H1 (cell line): ENCODE measurements around the gene R3HDM2. TPM values are rescaled to one million over a fixed set of nuclear protein-coding genes. Genes with fewer than 3 reads are reported as not detected.

Experiments
- CTCF ChIA-PET: fragments of 300-600 bp; sonication (Branson Sonifier 250); formaldehyde crosslinking; loops from one replicate; lab custom pipeline; 2021; ENCODE audit not compliant: partially characterized antibody; lab: Charles Lee
- POLR2A ChIA-PET: fragments of 300-600 bp; sonication (Branson Sonifier 250); formaldehyde crosslinking; loops from one replicate; lab custom pipeline; 2021; ENCODE audit warnings: inconsistent platforms; ENCODE audit not compliant: partially characterized antibody; lab: Charles Lee
- DNase-seq, 2 experiments: peaks; one replicate each; pipeline versions ENCODE4 v3.0.0 to v3.0.0-alpha.2; 2010 to 2022; ENCODE audit warnings: low spot score in 2 of 2, low read depth in 1 of 2, mixed read lengths in 1 of 2
- FAIRE-seq: peaks from 2 replicates; lab custom pipeline; 2011; peaks lifted over from hg19 to GRCh38; lab: Jason Lieb, UNC
- H2AFZ ChIP-seq: 2 replicates; pipeline ENCODE4 v1.8.1; 2012; ENCODE audit warnings: low read length, inconsistent platforms
- H2AK5ac ChIP-seq: 2 replicates; pipeline ENCODE4 v1.6.1; 2013; ENCODE audit warnings: low read depth, low read length
- H2BK120ac ChIP-seq: replicated peaks from 2 replicates; pipeline ENCODE3; 2013; ENCODE audit warnings: low read depth, low read length, inconsistent platforms
- H2BK12ac ChIP-seq: 2 replicates; pipeline ENCODE4 v1.6.1; 2013; ENCODE audit warnings: low read depth, low read length
- H2BK15ac ChIP-seq: 2 replicates; pipeline ENCODE4 v1.6.1; 2013; ENCODE audit warnings: low read length
- H2BK20ac ChIP-seq: 2 replicates; pipeline ENCODE4 v1.6.1; 2013; ENCODE audit warnings: low read length
- H2BK5ac ChIP-seq: 2 replicates; pipeline ENCODE4 v1.6.1; 2013; ENCODE audit warnings: low read depth, low read length
- H3K14ac ChIP-seq: 2 replicates; pipeline ENCODE4 v1.6.1; 2013; ENCODE audit warnings: inconsistent platforms; ENCODE audit not compliant: insufficient read length
- H3K18ac ChIP-seq: 2 replicates; pipeline ENCODE4 v1.6.1; 2013; ENCODE audit warnings: low read length; ENCODE audit errors: extremely low read depth
- H3K23ac ChIP-seq: 2 replicates; pipeline ENCODE4 v1.6.1; 2013; ENCODE audit warnings: inconsistent platforms; ENCODE audit not compliant: insufficient read length
- H3K23me2 ChIP-seq: 2 replicates; pipeline ENCODE4 v1.6.1; 2013; ENCODE audit warnings: low read depth, low read length
- H3K27ac ChIP-seq: 2 replicates; pipeline ENCODE4 v1.6.1; 2011; ENCODE audit warnings: low read depth, low read length, inconsistent platforms
- H3K27me3 ChIP-seq, 4 experiments: replicated peaks in 1 of 4; 1 replicate in 1 of 4; 2 replicates in 3 of 4; pipeline versions ENCODE4 v1.6.1 to v1.8.1; 2011 to 2013; ENCODE audit warnings: low read length in 3 of 4, mild to moderate bottlenecking in 3 of 4, inconsistent platforms in 2 of 4, mixed read lengths in 2 of 4, moderate library complexity in 1 of 4; ENCODE audit not compliant: control insufficient read depth in 3 of 4, insufficient read depth in 3 of 4; ENCODE audit errors: extremely low read depth in 1 of 4
- H3K36me3 ChIP-seq, 4 experiments: 2 replicates each; pipeline versions ENCODE4 v1.6.1 to v1.8.1; 2011 to 2013; ENCODE audit warnings: mild to moderate bottlenecking in 4 of 4, low read length in 3 of 4, moderate library complexity in 2 of 4, control low read depth in 1 of 4, inconsistent platforms in 1 of 4; ENCODE audit not compliant: insufficient read depth in 4 of 4, control insufficient read depth in 2 of 4
- H3K4ac ChIP-seq: replicated peaks from 2 replicates; pipeline ENCODE3; 2013; ENCODE audit warnings: low read length, low read depth, mixed read lengths, inconsistent platforms; ENCODE audit not compliant: insufficient read length
- H3K4me1 ChIP-seq, 4 experiments: replicated peaks in 1 of 4; 1 replicate in 1 of 4; 2 replicates in 3 of 4; pipeline versions ENCODE4 v1.6.1 to v1.8.1; 2011 to 2013; ENCODE audit warnings: low read length in 3 of 4, inconsistent platforms in 2 of 4, mixed read lengths in 1 of 4; ENCODE audit not compliant: insufficient read depth in 4 of 4, control insufficient read depth in 3 of 4
- H3K4me2 ChIP-seq, 2 experiments: 2 replicates each; pipeline versions ENCODE4 v1.6.1 to v1.8.1; 2011 to 2013; ENCODE audit warnings: low read depth in 2 of 2, low read length in 2 of 2, control low read depth in 1 of 2, inconsistent platforms in 1 of 2, mild to moderate bottlenecking in 1 of 2; ENCODE audit not compliant: insufficient read depth in 1 of 2
- H3K4me3 ChIP-seq, 4 experiments: fragments of 200-600, 300-600 bp in 1 of 4; sonication (generic), shearing (Covaris generic), sonication (Bioruptor Twin) in 1 of 4; 2 replicates each; pipeline versions ENCODE4 v1.5.1 to v1.8.1; 2011 to 2016; ENCODE audit warnings: low read length in 4 of 4, low read depth in 3 of 4, control low read depth in 2 of 4, inconsistent platforms in 2 of 4, mild to moderate bottlenecking in 2 of 4, mixed read lengths in 1 of 4, moderate library complexity in 1 of 4; ENCODE audit not compliant: insufficient read depth in 2 of 4; ENCODE audit errors: extremely low read depth in 1 of 4
- H3K56ac ChIP-seq: replicated peaks from 2 replicates; pipeline ENCODE3; 2013; ENCODE audit warnings: low read depth, mild to moderate bottlenecking, mixed read lengths, low read length, inconsistent platforms; ENCODE audit not compliant: insufficient read length
- H3K79me1 ChIP-seq: 2 replicates; pipeline ENCODE4 v1.6.1; 2013; ENCODE audit warnings: low read depth, low read length, control low read depth
- H3K79me2 ChIP-seq, 2 experiments: 2 replicates each; pipeline versions ENCODE4 v1.6.1 to v1.8.1; 2012 to 2013; ENCODE audit warnings: low read length in 2 of 2, mild to moderate bottlenecking in 2 of 2, inconsistent platforms in 1 of 2; ENCODE audit not compliant: insufficient read depth in 2 of 2, control insufficient read depth in 1 of 2
- H3K9ac ChIP-seq, 4 experiments: replicated peaks in 1 of 4; 1 replicate in 1 of 4; 2 replicates in 3 of 4; pipeline versions ENCODE4 v1.6.1 to v1.8.1; 2011 to 2013; ENCODE audit warnings: low read depth in 3 of 4, low read length in 3 of 4, control low read depth in 2 of 4, mild to moderate bottlenecking in 2 of 4, moderate library complexity in 2 of 4, inconsistent platforms in 1 of 4; ENCODE audit errors: extremely low read depth in 1 of 4
- H3K9me3 ChIP-seq, 2 experiments: 2 replicates each; pipeline versions ENCODE4 v1.6.1 to v1.8.1; 2012 to 2013; ENCODE audit warnings: mild to moderate bottlenecking in 2 of 2, moderate library complexity in 2 of 2, control low read depth in 1 of 2, inconsistent platforms in 1 of 2, low read depth in 1 of 2, low read length in 1 of 2, mixed read lengths in 1 of 2; ENCODE audit not compliant: insufficient read depth in 2 of 2
- H4K20me1 ChIP-seq, 2 experiments: replicated peaks in 1 of 2; 2 replicates each; pipeline versions ENCODE3 to v1.8.1; 2011 to 2013; ENCODE audit warnings: inconsistent platforms in 2 of 2, low read length in 2 of 2, mild to moderate bottlenecking in 1 of 2; ENCODE audit not compliant: insufficient read depth in 2 of 2, control insufficient read depth in 1 of 2
- H4K5ac ChIP-seq: 2 replicates; pipeline ENCODE4 v1.6.1; 2013; ENCODE audit warnings: low read length, low read depth, mixed read lengths, inconsistent platforms; ENCODE audit not compliant: insufficient read length
- H4K8ac ChIP-seq: 2 replicates; pipeline ENCODE4 v1.8.0; 2013; ENCODE audit warnings: mild to moderate bottlenecking, moderate library complexity, low read length, inconsistent platforms; ENCODE audit not compliant: insufficient read depth; ENCODE audit errors: extremely low read depth
- H4K91ac ChIP-seq: replicated peaks from 2 replicates; pipeline ENCODE3; 2013; ENCODE audit warnings: low read length, mixed read lengths, inconsistent platforms; ENCODE audit not compliant: insufficient read length
- CEBPB ChIP-seq: IDR thresholded peaks from 2 replicates; pipeline ENCODE4 v1.6.1; 2012; ENCODE audit warnings: low read depth, low read length
- CHD2 ChIP-seq: IDR thresholded peaks from 2 replicates; pipeline ENCODE4 v1.6.1; 2012; ENCODE audit warnings: low read length, improper control_type of control experiment
- EGR1 ChIP-seq: IDR thresholded peaks from 2 replicates; pipeline ENCODE4 v1.6.1; 2011; ENCODE audit warnings: low read depth, low read length, borderline replicate concordance
- EP300 ChIP-seq, 2 experiments: IDR thresholded peaks; 1 replicate in 1 of 2; 2 replicates in 1 of 2; pipeline ENCODE4 v1.6.1; 2011 to 2012; ENCODE audit warnings: low read depth in 2 of 2, low read length in 2 of 2, mild to moderate bottlenecking in 2 of 2, borderline replicate concordance in 1 of 2, inconsistent platforms in 1 of 2, moderate library complexity in 1 of 2
- GTF2F1 ChIP-seq: IDR thresholded peaks from 2 replicates; pipeline ENCODE4 v1.6.1; 2012; ENCODE audit warnings: low read depth, low read length, improper control_type of control experiment, borderline replicate concordance
- JUND ChIP-seq: IDR thresholded peaks from 2 replicates; pipeline ENCODE4 v1.6.1; 2011; ENCODE audit warnings: mild to moderate bottlenecking, improper control_type of control experiment, low read length
- NANOG ChIP-seq: IDR thresholded peaks from 2 replicates; pipeline ENCODE4 v1.6.1; 2011; ENCODE audit warnings: low read length, low read depth, mild to moderate bottlenecking, inconsistent platforms; ENCODE audit not compliant: insufficient read depth, poor library complexity, severe bottlenecking
- POU5F1 ChIP-seq: IDR thresholded peaks from 2 replicates; pipeline ENCODE4 v1.6.1; 2011; ENCODE audit warnings: low read depth, mild to moderate bottlenecking, low read length, moderate library complexity
- RXRA ChIP-seq: IDR thresholded peaks from 2 replicates; pipeline ENCODE4 v1.6.1; 2011; ENCODE audit warnings: low read depth, mild to moderate bottlenecking, low read length, moderate library complexity; ENCODE audit not compliant: insufficient read depth
- SP1 ChIP-seq: IDR thresholded peaks from 2 replicates; pipeline ENCODE4 v1.6.1; 2011; ENCODE audit warnings: low read depth, low read length
- WGBS, 2 experiments: shearing (Covaris generic) in 1 of 2; methylation state at CpG; one replicate each; pipeline versions ENCODE4 v1.1.6 to v1.1.7; 2013 to 2015; ENCODE audit warnings: low lambda C conversion rate in 2 of 2, mixed read lengths in 2 of 2, inconsistent platforms in 1 of 2, low coverage in 1 of 2, missing lambda C conversion rate in 1 of 2; ENCODE audit not compliant: insufficient replicate concordance in 2 of 2, insufficient coverage in 1 of 2, insufficient read length in 1 of 2; ENCODE audit errors: extremely low coverage in 1 of 2, missing lambda C conversion rate in 1 of 2; 5-methylcytosine and 5-hydroxymethylcytosine counted together
- polyA plus RNA-seq, 7 experiments: library from polyadenylated mRNA; depleted of rRNA in 3 of 7; stranded (reverse) in 5 of 7; unstranded in 2 of 7; fragments of >200 nt in 5 of 7; fragments of 200-250 nt in 2 of 7; gene quantifications; 1 replicate in 5 of 7; 2 replicates in 1 of 7; 4 replicates in 1 of 7; pipeline versions ENCODE4 v1.2.1 to v1.2.3, GENCODE V29; 2011 to 2013; ENCODE audit warnings: missing spikeins in 2 of 7, mixed read lengths in 2 of 7
- total RNA-seq: library from RNA; stranded (reverse); fragmentation: NEBNext Ultra II Directional; extraction: Animal tissue kit (Norgen Biotek cat#: 25700); gene quantifications from 2 replicates; pipeline ENCODE4 v1.2.1, GENCODE V29; 2021

Gene R3HDM2
- total and polyA plus RNA-seq, 2 of the 8 experiments (the other 6 are each of a cell fraction or from before 2014, with no cell fraction given) = 25.6 to 27.0 TPM

DNA sequence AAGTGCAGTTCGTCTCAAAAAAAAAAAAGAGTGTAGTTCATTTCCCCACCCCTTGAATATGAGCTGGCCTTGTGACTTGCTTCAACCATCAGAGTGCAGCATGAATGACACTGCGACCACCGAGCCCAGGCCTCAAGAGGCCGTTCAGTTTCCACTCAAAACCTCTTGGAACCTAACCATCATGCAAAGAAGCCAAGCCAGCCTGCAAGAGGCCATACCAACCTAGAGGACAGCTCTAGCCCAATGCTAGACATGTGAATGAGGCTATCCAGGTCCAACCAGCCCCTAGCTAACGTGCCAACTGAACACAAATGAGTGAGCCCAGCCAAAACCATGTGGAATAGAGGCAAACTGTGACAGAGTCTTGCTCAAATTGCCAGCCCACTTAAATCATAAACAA lies 29.7 kb downstream of the R3HDM2 start:
- no peak overlapping the region for H2BK20ac ChIP-seq
- ChIA-PET CTCF (interaction anchor here (2.4 to 4.2 kb wide), 3 partner anchors 52 to 94 kb away, joined by 7 to 19 read pairs (median 13); partner anchors contain the start of gene INHBE), POLR2A (interaction anchor here (0.8 to 1.1 kb wide), 2 partner anchors 54 to 91 kb away, joined by 3 to 4 read pairs; partner anchors contain the start of gene INHBE)
- H4K8ac ChIP-seq = no peak overlapping the region
- DNase-seq (peak in 1 of 2 experiments; percentile 39), FAIRE-seq (no peak)
- no peaks in the 10 kb centered on the region for H3K79me1 ChIP-seq
- no peaks in the 10 kb centered on the region for H3K79me2 ChIP-seq
- no peak overlapping the region for H3K9ac ChIP-seq
- H3K14ac ChIP-seq = no peak overlapping the region
- TF ChIP-seq SP1 (no peak), CEBPB (no peak), NANOG (no peak), EP300 (IDR thresholded peaks at IDR 0.05; ENCODE audit: borderline replicate concordance in 1 of 2, low read depth in 2 of 2, low read length in 2 of 2) (no peak), CHD2 (no peak), GTF2F1 (no peak), JUND (no peak), POU5F1 (no peak), RXRA (no peak), EGR1 (no peak)
- H3K18ac ChIP-seq = no peak overlapping the region
- no peaks in the 10 kb centered on the region for H4K20me1 ChIP-seq
- no peak overlapping the region for H2BK15ac ChIP-seq
- H2AK5ac ChIP-seq = no peak overlapping the region; the same call in 1 of the 2 replicates
- H2AFZ ChIP-seq = no peak overlapping the region
- no peak overlapping the region for H3K4ac ChIP-seq
- no peak overlapping the region for H2BK120ac ChIP-seq
- no peak overlapping the region for H3K56ac ChIP-seq
- no peak overlapping the region for H3K23ac ChIP-seq
- H3K4me3 ChIP-seq = no peak overlapping the region
- no peaks in the 10 kb centered on the region for H3K36me3 ChIP-seq
- H3K4me2 ChIP-seq = no peak overlapping the region
- no peaks in the 10 kb centered on the region for H3K9me3 ChIP-seq
- H4K5ac ChIP-seq = no peak overlapping the region
- WGBS, 2 experiments = 81% methylated on average over 5 of the region's 5 CpGs; no CpG with 5 or more reads in 1 of the 2 experiments
- H3K27me3 ChIP-seq = no peaks in the 10 kb centered on the region
- no peak overlapping the region for H2BK12ac ChIP-seq
- H3K27ac ChIP-seq = no peak overlapping the region
- peaks cover 0 to 2% (median 0%) of the 10 kb centered on the region in 4 experiments; a peak in 1 of 7 replicates for H3K4me1 ChIP-seq
- H2BK5ac ChIP-seq = no peak overlapping the region
- no peaks in the 10 kb centered on the region for H3K23me2 ChIP-seq
- no peak overlapping the region for H4K91ac ChIP-seq
